ENCODE results near the gene AKTIP. TPM values are rescaled to one million over a fixed set of nuclear protein-coding genes. Genes with fewer than 3 reads are reported as not detected.
A peak's percentile ranks its signal among the peaks of the same experiment; 100 is the strongest.
"Not testable (repeated sequence)": the region's sequence is repeated elsewhere in the genome, so short reads cannot be mapped to it uniquely, and the experiment has no call there.

Gene AKTIP
- 16.6 and 16.9 TPM in 2 replicates for total RNA-seq

DNA sequence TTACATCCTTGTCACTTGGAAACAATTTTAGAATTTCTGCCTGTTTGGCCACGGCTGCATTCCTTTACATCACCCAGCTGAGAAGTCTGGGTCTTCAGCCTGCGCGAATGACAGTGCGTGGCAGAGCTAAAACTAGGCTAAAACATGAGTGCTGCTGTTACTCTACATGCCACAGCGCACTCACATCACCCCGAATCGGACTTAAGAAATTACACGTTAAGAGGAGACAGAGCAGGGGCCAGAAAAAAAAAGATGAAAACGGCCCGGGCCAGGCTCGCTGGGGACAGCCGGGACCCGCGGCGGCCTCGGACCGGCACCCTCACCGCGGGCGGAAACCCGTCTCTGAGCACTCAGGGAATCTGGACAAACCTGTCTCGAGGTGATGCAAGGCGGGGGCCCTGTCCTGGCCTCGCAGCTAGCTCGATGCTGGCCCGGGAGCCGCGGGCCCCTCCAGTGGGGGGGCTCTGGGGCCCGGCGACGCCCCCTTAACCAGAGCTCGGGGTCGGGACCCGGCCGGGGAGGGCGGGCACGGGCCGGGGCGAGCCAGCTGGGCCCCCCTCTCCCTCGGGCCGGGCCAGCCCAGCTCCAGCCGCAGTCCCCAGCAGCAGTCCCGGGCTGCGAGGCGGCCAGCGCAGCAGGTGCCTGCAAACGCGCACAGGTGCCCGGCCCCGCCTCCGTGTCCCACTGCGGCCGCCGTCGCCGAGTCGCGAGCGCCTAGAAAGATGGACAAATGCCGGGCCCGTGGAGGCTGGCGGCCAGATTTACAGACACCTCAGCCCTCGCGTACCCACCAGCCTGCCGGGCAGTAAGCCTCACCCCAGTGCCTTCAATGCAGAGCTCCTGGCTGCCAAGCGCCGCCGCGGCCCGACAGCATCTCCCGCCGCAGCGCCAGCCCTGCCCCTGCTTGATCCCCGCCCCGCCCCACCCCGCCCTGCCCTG is at the start of gene AKTIP:
AKTIP (minus strand) TSS at position 879 of the 939 bp plus-strand sequence. CDS start 2,950 bp downstream, outside the sequence.
- Mint-ChIP-seq H3K4me3 (peak within 1 kb of the TSS; percentile 97), H3K36me3 (ENCODE audit: low read depth) (peaks cover 18% of the 10 kb centered on the region), H3K27ac (peak within 1 kb of the TSS; percentile 93), H3K9me3 (no peaks in the 10 kb centered on the region), H3K4me1 (ENCODE audit: low read depth) (peaks cover 72% of the 10 kb centered on the region), H3K27me3 (ENCODE audit: insufficient read depth) (no peaks in the 10 kb centered on the region)
- peak; percentile 20 for DNase-seq (ENCODE audit: low spot score)
- intact Hi-C loops (cut with micrococcal nuclease): loop anchor here (1.0 to 10.0 kb wide), 10 partner anchors 14 to 447 kb away; partner anchors contain the start of genes FTO and RBL2

DNA sequence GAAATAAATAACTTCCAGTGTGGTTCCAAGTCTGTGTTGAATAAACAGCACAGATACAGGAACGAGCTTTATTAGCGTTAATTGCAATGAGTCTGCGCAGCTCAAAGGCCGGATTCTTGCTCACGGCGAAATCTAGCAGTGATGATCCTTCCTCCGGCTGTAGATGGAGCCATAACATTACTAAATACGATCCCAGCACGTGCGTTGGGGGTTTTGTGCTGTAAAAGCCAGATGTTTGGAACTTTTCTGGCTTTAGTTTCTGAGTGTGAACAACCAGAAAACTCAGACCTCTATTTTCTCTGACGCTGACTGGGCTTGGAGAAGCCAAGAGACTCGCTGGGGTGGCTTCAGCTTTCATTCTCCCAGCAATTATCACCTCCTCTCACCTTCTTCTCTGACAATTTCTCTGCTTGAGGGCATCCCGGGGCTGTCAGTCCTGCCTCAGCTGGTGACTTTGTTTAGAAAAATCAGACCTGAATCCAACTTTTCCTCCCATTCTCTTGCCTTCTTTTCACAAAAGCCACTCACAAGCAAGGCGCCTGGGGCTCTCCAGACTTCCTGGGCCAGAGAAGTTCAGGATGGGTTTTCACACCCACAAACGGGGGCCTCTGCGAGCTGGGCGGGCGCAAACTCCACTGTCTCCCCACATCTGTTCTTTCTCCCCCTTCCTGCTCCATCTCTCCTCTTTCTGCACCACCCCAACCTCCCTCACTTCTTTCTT is 47.1 kb upstream of the AKTIP start:
- H3K4me1 Mint-ChIP-seq (ENCODE audit: low read depth): peaks cover 38% of the 10 kb centered on the region
- intact Hi-C loops (cut with micrococcal nuclease): loop anchor here (5.0 kb wide), 1 partner anchor 732 kb away; no protein-coding TSS in a partner anchor
- DNase-seq (ENCODE audit: low spot score): peak; percentile 14
- H3K27ac Mint-ChIP-seq: no peak overlapping the region
- H3K9me3 Mint-ChIP-seq: no peaks in the 10 kb centered on the region
- no peaks in the 10 kb centered on the region for H3K36me3 Mint-ChIP-seq (ENCODE audit: low read depth)
- peaks cover 18% of the 10 kb centered on the region for H3K27me3 Mint-ChIP-seq (ENCODE audit: insufficient read depth)
- H3K4me3 Mint-ChIP-seq: no peak overlapping the region

DNA sequence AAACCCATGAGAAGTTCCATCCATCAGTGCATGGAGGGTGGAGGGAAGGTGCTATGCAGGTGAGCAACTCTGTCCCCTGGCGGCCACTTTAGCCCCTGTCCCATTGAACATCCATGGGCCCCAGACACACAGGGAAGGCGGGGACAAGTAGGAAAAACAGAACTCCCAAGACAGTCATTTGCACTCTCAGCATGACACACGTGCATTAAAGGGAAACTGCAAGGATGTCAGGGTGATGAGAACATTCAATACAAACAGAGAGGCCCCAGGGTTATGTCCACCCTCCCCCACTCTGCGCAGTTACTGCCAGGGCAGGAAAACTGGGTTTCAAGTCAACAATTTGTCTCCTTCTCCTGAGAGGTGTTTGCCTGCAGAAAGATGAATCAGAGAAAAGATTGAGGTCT is 44.0 kb upstream of the AKTIP start:
- no peak for DNase-seq (ENCODE audit: low spot score)
- peaks cover 22% of the 10 kb centered on the region for H3K27me3 Mint-ChIP-seq (ENCODE audit: insufficient read depth)

DNA sequence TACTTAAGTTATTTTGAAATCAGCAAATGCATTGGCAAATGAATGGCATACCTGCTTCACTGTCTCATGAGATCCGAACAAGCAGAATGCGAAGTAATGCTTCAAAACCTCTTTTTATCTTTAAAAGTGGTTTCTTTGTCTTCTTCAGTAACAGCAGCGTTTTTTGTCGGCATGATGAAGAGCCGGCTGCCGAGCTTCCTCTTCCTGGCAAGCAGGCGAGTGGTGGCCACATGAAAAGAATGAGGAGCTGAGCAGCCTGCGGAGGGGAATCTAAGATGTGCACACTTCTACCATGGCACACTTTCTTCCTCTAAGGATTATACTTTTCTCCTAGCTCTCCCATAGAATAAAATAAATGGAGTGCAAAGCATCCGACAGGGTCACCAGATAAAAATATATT is 42.4 kb upstream of the AKTIP start:
- H3K27ac Mint-ChIP-seq: peak overlapping the region; percentile 14
- intact Hi-C loops (cut with micrococcal nuclease): no loop called here
- peaks cover 39% of the 10 kb centered on the region for H3K4me1 Mint-ChIP-seq (ENCODE audit: low read depth)
- peak; percentile 41 for DNase-seq (ENCODE audit: low spot score)
- H3K36me3 Mint-ChIP-seq (ENCODE audit: low read depth): peaks cover 2% of the 10 kb centered on the region
- H3K27me3 Mint-ChIP-seq (ENCODE audit: insufficient read depth): peaks cover 17% of the 10 kb centered on the region
- peak overlapping the region; percentile 13 for H3K4me3 Mint-ChIP-seq
- no peaks in the 10 kb centered on the region for H3K9me3 Mint-ChIP-seq

More for the DNA sequence above, 44.0 kb upstream of the AKTIP start:
- Mint-ChIP-seq H3K9me3 (no peaks in the 10 kb centered on the region), H3K27ac (no peak overlapping the region), H3K36me3 (ENCODE audit: low read depth) (peaks cover 2% of the 10 kb centered on the region), H3K4me1 (ENCODE audit: low read depth) (peaks cover 47% of the 10 kb centered on the region), H3K4me3 (no peak overlapping the region)
- intact Hi-C loops (cut with micrococcal nuclease): no loop called here

DNA sequence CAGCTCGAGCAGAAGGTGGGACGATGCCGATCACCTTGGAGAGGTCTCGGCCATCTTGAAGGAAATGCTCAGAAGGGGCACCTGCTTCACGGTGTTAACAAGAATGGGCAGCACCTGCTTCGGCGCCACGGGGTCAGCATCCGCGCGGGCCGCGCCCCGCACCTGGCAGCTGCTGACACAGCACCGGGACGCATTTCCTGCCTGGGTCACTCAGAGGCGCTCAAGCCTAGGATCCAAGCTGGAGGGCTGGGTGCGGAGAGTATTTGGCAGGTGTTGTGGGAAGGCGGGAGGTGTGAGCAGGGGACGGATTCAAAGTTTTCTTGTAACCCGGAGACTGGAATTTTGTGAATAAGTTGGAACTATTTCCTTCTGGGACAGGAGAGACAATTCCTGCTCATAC is 39.3 kb upstream of the AKTIP start:
- intact Hi-C loops (cut with micrococcal nuclease): no loop called here
- Mint-ChIP-seq H3K4me3 (no peak overlapping the region), H3K36me3 (ENCODE audit: low read depth) (peaks cover 2% of the 10 kb centered on the region), H3K27me3 (ENCODE audit: insufficient read depth) (peaks cover 5% of the 10 kb centered on the region), H3K9me3 (no peaks in the 10 kb centered on the region), H3K27ac (no peak overlapping the region), H3K4me1 (ENCODE audit: low read depth) (peaks cover 23% of the 10 kb centered on the region)
- DNase-seq (ENCODE audit: low spot score): no peak

DNA sequence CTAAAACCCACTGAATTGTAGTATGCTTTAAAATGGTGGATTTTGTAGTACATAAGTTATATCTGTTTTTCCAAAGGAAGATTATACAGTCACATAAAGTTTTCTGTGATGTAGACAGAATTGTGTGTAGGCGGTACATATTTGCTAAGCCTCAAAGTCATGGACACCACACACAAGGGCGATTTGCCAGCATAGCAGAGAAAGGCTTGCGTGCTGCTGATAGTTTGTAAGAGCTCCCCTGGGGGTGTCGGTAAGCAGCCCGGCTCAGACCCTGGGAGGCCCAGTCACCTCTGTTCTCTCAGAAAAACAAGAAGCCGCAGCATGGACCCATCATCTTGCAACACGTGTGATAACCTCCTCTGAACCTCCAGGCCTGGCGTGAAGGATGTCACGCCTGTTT is 38.3 kb upstream of the AKTIP start:
- intact Hi-C loops (cut with micrococcal nuclease): no loop called here
- H3K4me3 Mint-ChIP-seq: no peak overlapping the region
- peaks cover 14% of the 10 kb centered on the region for H3K4me1 Mint-ChIP-seq (ENCODE audit: low read depth)

DNA sequence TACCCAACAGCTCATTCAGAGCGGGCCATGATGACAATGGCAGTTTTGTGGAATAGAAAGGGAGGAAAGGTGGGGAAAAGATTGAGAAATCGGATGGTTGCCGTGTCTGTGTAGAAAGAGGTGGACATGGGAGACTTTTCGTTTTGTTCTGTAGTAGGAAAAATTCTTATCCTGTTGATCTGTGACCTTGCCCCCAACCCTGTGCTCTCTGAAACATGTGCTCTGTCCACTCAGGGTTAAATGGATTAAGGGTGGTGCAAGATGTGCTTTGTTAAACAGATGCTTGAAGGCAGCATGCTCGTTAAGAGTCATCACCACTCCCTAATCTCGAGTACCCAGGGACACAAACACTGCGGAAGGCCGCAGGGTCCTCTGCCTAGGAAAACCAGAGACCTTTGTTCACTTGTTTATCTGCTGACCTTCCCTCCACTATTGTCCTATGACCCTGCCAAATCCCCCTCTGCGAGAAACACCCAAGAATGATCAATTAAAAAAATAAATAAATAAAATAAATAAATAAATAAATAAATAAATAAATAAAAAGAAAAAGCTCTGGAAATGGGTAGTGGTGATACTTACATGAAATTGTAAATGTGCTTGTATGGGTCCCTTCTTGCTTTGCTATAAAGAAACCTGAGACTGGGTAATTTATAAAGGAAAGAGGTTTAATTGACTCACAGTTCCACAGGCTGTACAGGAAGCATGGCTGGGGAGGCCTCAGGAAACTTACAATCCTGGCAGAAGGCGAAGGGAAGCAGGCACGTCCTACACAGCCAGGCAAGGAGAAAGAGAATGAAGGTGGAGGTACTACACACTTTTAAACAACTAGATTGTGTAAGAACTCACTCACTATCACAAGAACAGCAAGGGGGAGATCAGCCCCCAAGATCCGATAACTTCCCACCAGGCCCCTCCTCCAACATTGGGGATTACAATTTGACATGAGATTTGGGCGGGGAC is 37.0 kb upstream of the AKTIP start:
- not testable (repeated sequence) for H3K9me3 Mint-ChIP-seq; H3K27ac Mint-ChIP-seq; H3K4me3 Mint-ChIP-seq; H3K27me3 Mint-ChIP-seq (ENCODE audit: insufficient read depth); H3K36me3 Mint-ChIP-seq (ENCODE audit: low read depth); DNase-seq (ENCODE audit: low spot score)
- intact Hi-C loops (cut with micrococcal nuclease): loop anchor here (10.0 kb wide), 1 partner anchor 375 kb away; no protein-coding TSS in a partner anchor
- peaks cover 19% of the 10 kb centered on the region for H3K4me1 Mint-ChIP-seq (ENCODE audit: low read depth)

More for the DNA sequence above, 38.3 kb upstream of the AKTIP start:
- Mint-ChIP-seq H3K9me3 (no peaks in the 10 kb centered on the region), H3K27me3 (ENCODE audit: insufficient read depth) (peaks cover 3% of the 10 kb centered on the region), H3K36me3 (ENCODE audit: low read depth) (peaks cover 2% of the 10 kb centered on the region), H3K27ac (no peak overlapping the region)
- DNase-seq (ENCODE audit: low spot score): no peak

DNA sequence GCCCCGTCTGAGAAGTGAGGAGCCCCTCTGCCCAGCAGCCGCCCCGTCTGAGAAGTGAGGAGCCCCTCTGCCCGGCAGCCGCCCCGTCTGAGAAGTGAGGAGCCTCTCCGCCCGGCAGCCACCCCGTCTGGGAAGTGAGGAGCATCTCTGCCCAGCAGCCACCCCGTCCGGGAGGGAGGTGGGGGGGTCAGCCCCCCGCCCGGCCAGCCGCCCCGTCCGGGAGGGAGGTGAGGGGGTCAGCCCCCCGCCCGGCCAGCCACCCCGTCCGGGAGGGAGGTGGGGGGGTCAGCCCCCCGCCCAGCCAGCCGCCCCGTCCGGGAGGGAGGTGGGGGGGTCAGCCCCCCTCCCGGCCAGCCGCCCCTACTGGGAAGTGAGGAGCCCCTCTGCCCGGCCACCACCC is 36.3 kb upstream of the AKTIP start:
- H3K4me1 Mint-ChIP-seq (ENCODE audit: low read depth): peaks cover 19% of the 10 kb centered on the region
- DNase-seq (ENCODE audit: low spot score); H3K4me3 Mint-ChIP-seq; H3K27me3 Mint-ChIP-seq (ENCODE audit: insufficient read depth); H3K27ac Mint-ChIP-seq; H3K9me3 Mint-ChIP-seq; H3K36me3 Mint-ChIP-seq (ENCODE audit: low read depth): not testable (repeated sequence)
- intact Hi-C loops (cut with micrococcal nuclease): loop anchor here (10.0 kb wide), 1 partner anchor 375 kb away; no protein-coding TSS in a partner anchor

DNA sequence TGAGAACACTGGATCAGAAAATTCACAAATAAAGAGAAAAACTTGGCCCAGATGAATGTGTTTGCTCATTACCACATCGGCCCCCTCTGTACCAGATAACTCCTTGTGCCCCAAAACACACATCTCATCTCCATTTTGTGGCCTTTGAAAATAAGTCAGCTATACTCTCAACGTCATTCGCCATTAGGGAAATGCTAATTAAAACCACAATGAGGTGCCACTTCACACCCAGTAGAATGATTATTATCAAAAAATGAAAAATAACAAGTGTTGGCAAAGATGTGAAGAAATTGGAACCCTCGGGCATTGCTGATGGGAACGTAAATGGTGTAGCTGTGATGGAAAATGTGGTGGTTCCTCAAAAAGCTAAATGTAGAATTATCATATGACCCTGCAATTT is 34.6 kb upstream of the AKTIP start:
- H3K36me3 Mint-ChIP-seq (ENCODE audit: low read depth): no peaks in the 10 kb centered on the region
- no peak for DNase-seq (ENCODE audit: low spot score)
- H3K9me3 Mint-ChIP-seq: no peaks in the 10 kb centered on the region
- intact Hi-C loops (cut with micrococcal nuclease): loop anchor here (10.0 kb wide), 1 partner anchor 377 kb away; no protein-coding TSS in a partner anchor
- no peaks in the 10 kb centered on the region for H3K27me3 Mint-ChIP-seq (ENCODE audit: insufficient read depth)
- peaks cover 24% of the 10 kb centered on the region for H3K4me1 Mint-ChIP-seq (ENCODE audit: low read depth)
- H3K27ac Mint-ChIP-seq: no peak overlapping the region
- H3K4me3 Mint-ChIP-seq: no peak overlapping the region

DNA sequence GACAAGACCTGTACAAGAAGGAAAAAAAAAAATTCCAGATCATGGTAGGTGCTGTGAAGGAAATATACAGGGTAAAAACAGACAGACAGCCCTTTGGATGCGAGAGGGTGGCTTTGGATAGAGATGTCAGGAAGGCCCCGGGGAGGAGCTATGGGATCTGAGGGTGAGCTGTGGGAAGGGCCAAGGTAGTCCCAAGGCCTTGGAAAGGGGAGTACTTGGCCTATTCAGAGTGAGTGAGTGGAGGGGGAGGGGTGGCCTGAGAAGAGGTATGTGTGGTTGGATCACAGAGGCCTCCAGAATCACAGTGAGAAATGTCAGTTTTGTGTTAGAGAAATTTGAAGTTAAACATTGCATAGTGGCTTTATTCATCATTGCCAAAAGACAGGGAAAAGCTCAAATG is 31.2 kb upstream of the AKTIP start:
- H3K9me3 Mint-ChIP-seq: no peaks in the 10 kb centered on the region
- H3K27ac Mint-ChIP-seq: peak overlapping the region; percentile 24
- H3K4me1 Mint-ChIP-seq (ENCODE audit: low read depth): peaks cover 30% of the 10 kb centered on the region
- H3K4me3 Mint-ChIP-seq: no peak overlapping the region
- DNase-seq (ENCODE audit: low spot score): no peak
- no peaks in the 10 kb centered on the region for H3K36me3 Mint-ChIP-seq (ENCODE audit: low read depth)
- no peaks in the 10 kb centered on the region for H3K27me3 Mint-ChIP-seq (ENCODE audit: insufficient read depth)
- intact Hi-C loops (cut with micrococcal nuclease): loop anchor here (10.0 kb wide), 1 partner anchor 381 kb away; no protein-coding TSS in a partner anchor

DNA sequence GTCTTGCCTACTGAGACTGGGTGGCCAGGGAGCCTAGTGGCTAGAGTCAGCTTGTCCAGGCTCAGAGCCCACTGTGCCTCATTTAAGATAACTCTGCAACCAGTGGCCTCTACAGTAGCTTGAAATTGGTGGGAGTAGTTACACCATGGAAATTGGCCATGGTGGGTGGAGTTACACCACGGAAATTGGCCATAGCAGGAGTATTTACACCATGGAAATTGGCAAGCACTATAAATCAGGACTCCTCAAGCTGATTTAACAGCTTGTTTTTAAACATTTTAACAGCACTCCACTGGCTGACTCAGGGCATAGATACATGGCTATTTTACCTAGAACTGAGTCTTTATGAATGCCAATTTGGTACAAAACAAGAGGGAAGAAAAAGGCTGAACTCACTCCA is 27.7 kb upstream of the AKTIP start:
- H3K27ac Mint-ChIP-seq: no peak overlapping the region
- no peaks in the 10 kb centered on the region for H3K9me3 Mint-ChIP-seq
- H3K27me3 Mint-ChIP-seq (ENCODE audit: insufficient read depth): no peaks in the 10 kb centered on the region
- no peak overlapping the region for H3K4me3 Mint-ChIP-seq
- H3K36me3 Mint-ChIP-seq (ENCODE audit: low read depth): no peaks in the 10 kb centered on the region
- intact Hi-C loops (cut with micrococcal nuclease): loop anchor here (10.0 kb wide), 1 partner anchor 384 kb away; no protein-coding TSS in a partner anchor
- H3K4me1 Mint-ChIP-seq (ENCODE audit: low read depth): peaks cover 25% of the 10 kb centered on the region
- no peak for DNase-seq (ENCODE audit: low spot score)

DNA sequence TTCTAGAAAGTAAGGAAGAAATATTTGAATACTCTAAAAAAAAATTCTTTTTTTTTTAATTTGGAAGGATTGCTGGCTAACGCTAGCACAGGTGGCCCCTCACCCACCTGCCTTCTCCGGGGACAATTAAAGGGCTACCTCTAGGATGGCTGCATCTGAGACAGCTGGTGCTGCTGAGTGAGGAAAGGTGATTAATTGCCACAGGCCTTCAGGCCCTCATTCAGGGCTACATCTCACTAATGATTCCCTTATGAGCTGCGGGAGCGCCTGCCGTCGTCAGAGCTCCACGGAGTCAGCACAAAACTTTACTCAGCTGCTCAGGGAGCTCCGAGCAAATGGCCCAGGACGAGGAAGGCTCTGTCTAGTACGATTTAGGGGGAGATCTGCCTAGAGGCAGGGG is 27.0 kb upstream of the AKTIP start:
- Mint-ChIP-seq H3K36me3 (ENCODE audit: low read depth) (no peaks in the 10 kb centered on the region), H3K27me3 (ENCODE audit: insufficient read depth) (no peaks in the 10 kb centered on the region), H3K4me3 (no peak overlapping the region), H3K4me1 (ENCODE audit: low read depth) (peaks cover 18% of the 10 kb centered on the region), H3K27ac (no peak overlapping the region), H3K9me3 (no peaks in the 10 kb centered on the region)
- intact Hi-C loops (cut with micrococcal nuclease): loop anchor here (10.0 kb wide), 1 partner anchor 385 kb away; no protein-coding TSS in a partner anchor
- DNase-seq (ENCODE audit: low spot score): no peak
